ENCODE data around the gene SIRPG.
"Not testable (repeated sequence)": the region's sequence is repeated elsewhere in the genome, so short reads cannot be mapped to it uniquely, and the experiment has no call there.

SIRPG gene

DNA sequence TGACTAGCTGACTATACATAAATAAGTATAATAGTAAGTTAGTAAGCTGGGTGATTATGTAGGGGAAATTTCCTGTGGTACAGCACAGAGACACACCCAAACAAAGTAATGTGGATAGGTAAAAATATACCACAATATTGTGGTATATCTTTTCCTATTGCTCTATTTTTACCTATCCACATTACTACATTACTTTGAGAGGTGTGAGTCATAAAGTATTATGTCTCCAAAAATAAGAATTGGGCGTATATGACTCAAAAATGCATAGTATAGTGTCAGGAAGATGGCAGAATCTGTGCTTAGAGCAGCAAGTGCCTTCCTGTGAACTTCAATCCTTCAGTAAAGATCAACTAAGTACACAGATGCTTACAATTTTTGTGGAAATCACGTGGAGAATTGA is 2.7 kb upstream of the SIRPG start:
- Histone ChIP-seq H3K4me1 (ENCODE audit: control insufficient read depth in 2 of 2, insufficient read depth in 2 of 2, low read length in 2 of 2) (no peaks in the 10 kb centered on the region), H3K27ac (ENCODE audit: low read depth in 2 of 2, low read length in 2 of 2) (no peak overlapping the region), H3K4me3 (ENCODE audit: low read length in 2 of 2) (no peak overlapping the region), H3K36me3 (ENCODE audit: control insufficient read depth in 2 of 2, insufficient read depth in 2 of 2, low read length in 2 of 2) (no peaks in the 10 kb centered on the region), H3K9ac (ENCODE audit: low read depth in 1 of 2, low read length in 2 of 2) (no peak overlapping the region), H3K27me3 (ENCODE audit: control insufficient read depth in 2 of 2, insufficient read depth in 2 of 2, low read length in 2 of 2) (no peaks in the 10 kb centered on the region), H3K9me3 (ENCODE audit: control insufficient read depth in 2 of 2, low read length in 2 of 2) (no peaks in the 10 kb centered on the region)

DNA sequence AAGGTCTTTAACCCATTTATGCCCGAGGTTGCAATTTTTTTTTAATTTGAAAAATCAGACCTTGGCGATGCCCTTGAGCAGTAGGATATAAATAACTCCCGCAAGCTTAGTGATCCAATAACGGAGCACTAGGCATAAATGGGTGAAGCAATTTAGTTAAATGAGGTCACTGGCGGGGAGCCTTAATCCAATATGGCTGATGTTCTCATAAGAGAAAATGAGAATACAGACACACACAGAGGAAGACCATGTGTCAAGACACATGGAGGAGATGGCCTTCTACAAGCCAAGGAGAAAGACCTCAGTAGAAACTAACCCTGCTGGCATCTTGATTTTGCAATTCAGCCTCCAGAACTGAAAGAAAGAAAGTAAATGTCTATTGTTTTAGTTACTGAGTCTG is 735 bp downstream of the SIRPG start:
- H3K27ac ChIP-seq (ENCODE audit: low read depth in 2 of 2, low read length in 2 of 2), result no peak overlapping the region
- no peaks in the 10 kb centered on the region for H3K4me1 ChIP-seq (ENCODE audit: control insufficient read depth in 2 of 2, insufficient read depth in 2 of 2, low read length in 2 of 2)
- H3K27me3 ChIP-seq (ENCODE audit: control insufficient read depth in 2 of 2, insufficient read depth in 2 of 2, low read length in 2 of 2), result no peaks in the 10 kb centered on the region
- H3K9me3 ChIP-seq (ENCODE audit: control insufficient read depth in 2 of 2, low read length in 2 of 2), result no peaks in the 10 kb centered on the region
- peak overlapping the region in 1 of 2 donors; percentile 42 for H3K9ac ChIP-seq (ENCODE audit: low read depth in 1 of 2, low read length in 2 of 2)
- H3K36me3 ChIP-seq (ENCODE audit: control insufficient read depth in 2 of 2, insufficient read depth in 2 of 2, low read length in 2 of 2), result no peaks in the 10 kb centered on the region
- H3K4me3 ChIP-seq (ENCODE audit: low read length in 2 of 2), result no peak overlapping the region

DNA sequence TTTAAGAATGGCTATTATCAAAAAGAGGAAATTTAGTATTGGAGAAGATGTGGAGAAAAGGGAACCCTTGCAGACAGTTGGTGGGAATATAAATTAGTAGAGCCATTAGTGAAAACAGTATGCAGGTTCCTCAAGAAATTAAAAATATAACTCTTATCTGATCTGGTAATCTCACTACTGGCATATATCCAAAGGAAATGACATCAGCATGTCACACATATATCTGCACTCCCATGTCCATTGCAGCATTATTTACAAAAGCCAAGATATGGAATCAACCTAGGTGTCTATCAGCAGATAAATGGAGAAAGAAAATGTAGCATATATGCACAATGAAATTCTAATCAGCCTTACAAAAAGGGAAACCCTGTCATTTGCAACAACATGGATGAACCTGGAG is 2.6 kb downstream of the SIRPG start:
- H3K9ac ChIP-seq (ENCODE audit: low read depth in 1 of 2, low read length in 2 of 2), result no peak overlapping the region
- H3K4me3 ChIP-seq (ENCODE audit: low read length in 2 of 2), result no peak overlapping the region
- H3K4me1 ChIP-seq (ENCODE audit: control insufficient read depth in 2 of 2, insufficient read depth in 2 of 2, low read length in 2 of 2), result no peaks in the 10 kb centered on the region
- no peaks in the 10 kb centered on the region for H3K9me3 ChIP-seq (ENCODE audit: control insufficient read depth in 2 of 2, low read length in 2 of 2)
- no peak overlapping the region for H3K27ac ChIP-seq (ENCODE audit: low read depth in 2 of 2, low read length in 2 of 2)
- H3K27me3 ChIP-seq (ENCODE audit: control insufficient read depth in 2 of 2, insufficient read depth in 2 of 2, low read length in 2 of 2), result no peaks in the 10 kb centered on the region
- H3K36me3 ChIP-seq (ENCODE audit: control insufficient read depth in 2 of 2, insufficient read depth in 2 of 2, low read length in 2 of 2), result no peaks in the 10 kb centered on the region

DNA sequence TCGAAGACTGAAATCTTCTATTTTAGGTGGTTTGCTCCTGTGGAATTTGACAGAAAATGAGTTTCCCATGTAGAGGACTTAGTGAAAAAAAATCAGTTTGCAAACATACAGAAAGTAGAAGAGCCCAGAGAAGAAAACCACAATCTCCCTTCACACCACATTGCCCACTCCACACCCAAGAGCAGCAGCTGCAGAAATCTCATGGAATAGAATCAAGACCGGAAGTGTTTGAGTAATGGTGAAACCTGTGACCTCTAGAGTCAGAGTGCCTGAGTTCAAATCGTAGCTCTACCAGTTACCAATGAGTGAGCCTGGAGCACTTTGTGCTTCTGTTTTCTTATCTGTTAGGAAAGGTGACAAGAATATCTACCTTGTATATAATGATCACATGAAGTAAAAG is 4.6 kb downstream of the SIRPG start:
- H3K27me3 ChIP-seq (ENCODE audit: control insufficient read depth in 2 of 2, insufficient read depth in 2 of 2, low read length in 2 of 2), result no peaks in the 10 kb centered on the region
- no peaks in the 10 kb centered on the region for H3K36me3 ChIP-seq (ENCODE audit: control insufficient read depth in 2 of 2, insufficient read depth in 2 of 2, low read length in 2 of 2)
- H3K4me3 ChIP-seq (ENCODE audit: low read length in 2 of 2), result no peak overlapping the region
- no peak overlapping the region for H3K27ac ChIP-seq (ENCODE audit: low read depth in 2 of 2, low read length in 2 of 2)
- H3K9me3 ChIP-seq (ENCODE audit: control insufficient read depth in 2 of 2, low read length in 2 of 2), result no peaks in the 10 kb centered on the region
- no peak overlapping the region for H3K9ac ChIP-seq (ENCODE audit: low read depth in 1 of 2, low read length in 2 of 2)
- no peaks in the 10 kb centered on the region for H3K4me1 ChIP-seq (ENCODE audit: control insufficient read depth in 2 of 2, insufficient read depth in 2 of 2, low read length in 2 of 2)

DNA sequence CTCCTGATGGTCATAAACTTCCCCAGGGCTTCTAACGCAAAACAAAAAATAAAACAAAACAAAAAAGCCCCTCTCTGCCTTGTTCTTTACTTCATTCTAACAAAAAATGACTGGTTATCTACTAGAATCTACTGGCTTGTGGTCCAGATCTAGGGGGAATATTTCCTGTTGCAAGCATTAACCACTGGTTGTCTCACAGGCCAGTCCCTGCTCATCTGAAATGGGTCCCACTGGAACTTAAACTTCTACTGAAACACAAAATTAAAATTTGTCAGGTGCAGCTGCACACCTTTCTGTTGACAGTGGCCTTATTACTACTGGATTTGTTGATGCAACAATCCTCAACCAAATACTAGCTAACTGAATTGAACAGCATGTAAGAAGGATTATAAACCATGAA is 5.5 kb downstream of the SIRPG start:
- Histone ChIP-seq H3K4me3 (ENCODE audit: low read length in 2 of 2) (no peak overlapping the region), H3K36me3 (ENCODE audit: control insufficient read depth in 2 of 2, insufficient read depth in 2 of 2, low read length in 2 of 2) (no peaks in the 10 kb centered on the region), H3K27ac (ENCODE audit: low read depth in 2 of 2, low read length in 2 of 2) (no peak overlapping the region), H3K4me1 (ENCODE audit: control insufficient read depth in 2 of 2, insufficient read depth in 2 of 2, low read length in 2 of 2) (no peaks in the 10 kb centered on the region), H3K9me3 (ENCODE audit: control insufficient read depth in 2 of 2, low read length in 2 of 2) (no peaks in the 10 kb centered on the region), H3K9ac (ENCODE audit: low read depth in 1 of 2, low read length in 2 of 2) (no peak overlapping the region), H3K27me3 (ENCODE audit: control insufficient read depth in 2 of 2, insufficient read depth in 2 of 2, low read length in 2 of 2) (no peaks in the 10 kb centered on the region)

DNA sequence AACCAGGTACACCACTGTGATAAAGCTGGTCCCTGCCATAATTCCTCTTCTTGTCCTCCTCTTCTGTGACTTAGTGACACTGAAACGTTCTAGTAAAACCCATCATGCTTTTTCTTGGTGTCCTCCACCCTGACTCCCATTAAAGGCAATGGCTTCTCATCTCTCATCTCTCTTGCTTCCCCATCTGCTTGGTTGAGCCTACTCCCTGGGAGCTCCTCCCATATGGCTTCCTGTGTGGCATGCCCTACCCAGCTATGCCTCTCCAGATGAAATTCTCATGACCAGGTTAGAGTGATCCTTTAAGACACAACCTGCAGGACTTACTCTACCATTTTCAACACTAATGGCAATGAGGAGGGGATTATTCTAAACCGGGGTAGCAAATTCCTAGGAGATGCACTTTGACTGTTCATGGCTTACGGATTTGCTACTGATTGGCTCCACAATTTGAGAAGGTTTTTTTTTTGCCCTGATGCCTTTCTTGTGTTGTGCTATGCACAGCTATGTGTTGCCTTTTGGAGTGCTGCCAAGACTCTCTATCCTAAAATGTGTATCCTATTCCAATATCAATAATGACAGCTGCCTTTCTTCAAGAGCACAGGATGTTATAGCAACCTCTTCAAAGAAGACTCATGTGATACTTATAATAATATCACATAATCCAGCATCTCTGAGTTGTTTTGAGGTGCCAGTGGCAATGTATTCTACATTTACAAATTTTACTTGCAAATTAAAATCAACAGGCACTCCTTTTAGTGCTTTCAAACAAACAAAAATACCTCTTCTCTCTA is 6.1 kb downstream of the SIRPG start:
- Histone ChIP-seq H3K9me3 (ENCODE audit: control insufficient read depth in 2 of 2, low read length in 2 of 2) (no peaks in the 10 kb centered on the region), H3K27ac (ENCODE audit: low read depth in 2 of 2, low read length in 2 of 2) (no peak overlapping the region), H3K4me1 (ENCODE audit: control insufficient read depth in 2 of 2, insufficient read depth in 2 of 2, low read length in 2 of 2) (no peaks in the 10 kb centered on the region), H3K4me3 (ENCODE audit: low read length in 2 of 2) (no peak overlapping the region), H3K36me3 (ENCODE audit: control insufficient read depth in 2 of 2, insufficient read depth in 2 of 2, low read length in 2 of 2) (no peaks in the 10 kb centered on the region), H3K9ac (ENCODE audit: low read depth in 1 of 2, low read length in 2 of 2) (no peak overlapping the region), H3K27me3 (ENCODE audit: control insufficient read depth in 2 of 2, insufficient read depth in 2 of 2, low read length in 2 of 2) (no peaks in the 10 kb centered on the region)

DNA sequence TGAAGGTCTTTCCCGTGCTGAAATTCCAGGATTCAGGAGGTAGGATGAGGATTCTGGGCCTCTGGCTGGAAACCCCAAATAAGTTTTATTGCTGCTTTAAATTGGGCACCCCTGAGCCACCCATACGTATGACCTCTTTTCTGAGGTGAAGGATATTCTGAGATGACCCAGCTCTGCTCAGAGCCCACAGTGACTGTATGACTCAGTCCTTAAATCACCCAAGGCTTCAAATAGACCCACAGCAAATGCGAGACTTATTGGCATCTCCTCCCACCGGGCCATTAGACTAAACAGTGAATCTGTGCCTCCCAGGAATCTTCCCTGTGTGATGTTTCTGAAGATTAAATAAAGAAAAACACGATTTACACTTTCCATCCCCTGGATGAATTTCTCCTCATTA is 9.5 kb downstream of the SIRPG start:
- Histone ChIP-seq H3K4me3 (ENCODE audit: low read length in 2 of 2) (no peak overlapping the region), H3K4me1 (ENCODE audit: control insufficient read depth in 2 of 2, insufficient read depth in 2 of 2, low read length in 2 of 2) (no peaks in the 10 kb centered on the region), H3K27me3 (ENCODE audit: control insufficient read depth in 2 of 2, insufficient read depth in 2 of 2, low read length in 2 of 2) (peaks cover 0 to 5% of the 10 kb centered on the region in 2 donors), H3K36me3 (ENCODE audit: control insufficient read depth in 2 of 2, insufficient read depth in 2 of 2, low read length in 2 of 2) (no peaks in the 10 kb centered on the region), H3K27ac (ENCODE audit: low read depth in 2 of 2, low read length in 2 of 2) (no peak overlapping the region), H3K9me3 (ENCODE audit: control insufficient read depth in 2 of 2, low read length in 2 of 2) (no peaks in the 10 kb centered on the region), H3K9ac (ENCODE audit: low read depth in 1 of 2, low read length in 2 of 2) (no peak overlapping the region)

DNA sequence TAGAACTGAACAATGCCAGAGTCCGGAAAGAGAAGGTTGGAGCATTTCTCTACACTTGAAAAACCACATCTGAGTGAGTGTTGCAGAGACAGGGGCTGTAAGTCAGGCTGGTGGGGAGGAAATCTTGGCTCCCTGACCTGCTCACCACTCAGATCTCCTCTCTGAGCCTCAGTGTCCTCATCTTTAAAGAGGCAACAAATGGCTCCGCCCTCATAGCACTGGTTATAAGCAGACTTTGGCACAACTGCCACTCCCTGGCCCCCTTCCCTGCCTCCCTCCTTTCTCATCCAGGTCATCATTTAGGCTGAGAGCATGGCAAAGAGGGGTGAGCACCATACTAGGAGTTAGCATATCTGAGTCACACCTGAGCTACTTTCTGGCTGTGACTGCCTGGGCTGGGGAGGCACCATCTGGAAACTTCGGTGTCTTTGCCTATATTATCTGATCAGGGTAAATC is 10.6 kb downstream of the SIRPG start:
- Histone ChIP-seq H3K27ac (ENCODE audit: low read depth in 2 of 2, low read length in 2 of 2) (no peak overlapping the region), H3K27me3 (ENCODE audit: control insufficient read depth in 2 of 2, insufficient read depth in 2 of 2, low read length in 2 of 2) (peaks cover 0 to 5% of the 10 kb centered on the region in 2 donors), H3K4me1 (ENCODE audit: control insufficient read depth in 2 of 2, insufficient read depth in 2 of 2, low read length in 2 of 2) (no peaks in the 10 kb centered on the region), H3K9me3 (ENCODE audit: control insufficient read depth in 2 of 2, low read length in 2 of 2) (no peaks in the 10 kb centered on the region), H3K4me3 (ENCODE audit: low read length in 2 of 2) (no peak overlapping the region), H3K36me3 (ENCODE audit: control insufficient read depth in 2 of 2, insufficient read depth in 2 of 2, low read length in 2 of 2) (no peaks in the 10 kb centered on the region), H3K9ac (ENCODE audit: low read depth in 1 of 2, low read length in 2 of 2) (no peak overlapping the region)

DNA sequence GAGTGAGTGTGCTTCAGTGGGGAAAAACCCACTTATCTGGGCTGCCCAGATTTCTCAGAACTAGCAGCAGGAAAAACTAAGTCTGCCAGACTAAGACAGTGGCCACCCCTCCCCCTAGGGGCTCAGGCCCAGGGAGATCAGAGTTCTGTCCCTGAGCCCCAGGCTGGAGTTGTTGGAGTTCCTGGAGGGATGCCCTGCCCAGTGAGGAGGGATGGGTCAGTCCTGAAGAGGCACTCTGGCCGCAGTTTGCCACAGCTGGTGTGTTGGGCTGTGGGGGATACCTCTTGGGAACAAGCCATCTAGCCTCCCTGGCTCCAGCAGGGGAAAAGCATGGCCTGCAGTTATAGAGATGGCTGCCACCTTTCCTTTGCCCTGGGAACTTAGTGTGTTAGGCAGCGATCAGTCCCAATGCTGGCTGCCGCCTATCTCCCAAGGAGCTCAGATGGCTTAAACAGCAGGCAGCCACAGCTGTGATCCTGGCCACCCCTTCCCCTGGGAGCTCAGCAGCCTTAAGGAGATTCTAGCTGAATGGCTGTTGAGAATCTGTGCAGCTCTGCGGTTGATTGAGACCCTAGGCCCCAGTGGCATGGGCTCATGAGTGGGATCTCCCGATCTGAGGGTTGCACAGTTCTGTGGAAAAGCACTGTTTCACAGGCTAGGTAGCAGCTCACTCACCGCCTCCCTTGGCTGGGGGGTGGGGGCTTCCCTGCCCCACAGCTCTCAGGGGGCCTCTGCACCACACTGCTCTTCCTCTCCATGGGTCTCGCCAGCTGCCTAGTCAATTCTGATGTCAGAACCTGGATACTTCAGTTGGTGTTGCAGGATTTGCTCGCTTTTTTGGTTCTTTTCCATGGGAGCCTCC is 13.2 kb downstream of the SIRPG start:
- no peaks in the 10 kb centered on the region for H3K4me1 ChIP-seq (ENCODE audit: control insufficient read depth in 2 of 2, insufficient read depth in 2 of 2, low read length in 2 of 2)
- no peak overlapping the region for H3K9ac ChIP-seq (ENCODE audit: low read depth in 1 of 2, low read length in 2 of 2)
- H3K27ac ChIP-seq (ENCODE audit: low read depth in 2 of 2, low read length in 2 of 2), result no peak overlapping the region
- no peaks in the 10 kb centered on the region for H3K36me3 ChIP-seq (ENCODE audit: control insufficient read depth in 2 of 2, insufficient read depth in 2 of 2, low read length in 2 of 2)
- no peaks in the 10 kb centered on the region for H3K9me3 ChIP-seq (ENCODE audit: control insufficient read depth in 2 of 2, low read length in 2 of 2)
- peaks cover 0 to 5% of the 10 kb centered on the region in 2 donors for H3K27me3 ChIP-seq (ENCODE audit: control insufficient read depth in 2 of 2, insufficient read depth in 2 of 2, low read length in 2 of 2)
- H3K4me3 ChIP-seq (ENCODE audit: low read length in 2 of 2), result no peak overlapping the region

DNA sequence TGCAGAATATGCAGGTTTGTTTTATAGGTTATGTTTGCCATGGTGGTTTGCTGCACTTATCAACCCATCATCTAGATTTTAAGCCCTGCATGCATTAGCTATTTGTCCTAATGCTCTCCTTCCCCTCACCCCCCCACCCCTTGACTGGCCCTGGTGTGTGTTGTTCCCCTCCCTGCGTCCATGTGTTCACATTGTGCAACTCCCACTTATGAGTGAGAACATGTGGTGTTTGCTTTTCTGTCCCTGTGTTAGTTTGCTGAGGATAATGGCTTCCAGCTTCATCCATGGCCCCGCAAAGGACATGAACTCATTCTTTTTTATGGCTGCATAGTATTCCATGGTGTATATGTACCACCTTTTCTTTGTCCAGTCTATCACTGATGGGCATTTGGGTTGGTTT is 18.9 kb downstream of the SIRPG start:
- H3K27me3 ChIP-seq (ENCODE audit: control insufficient read depth in 2 of 2, insufficient read depth in 2 of 2, low read length in 2 of 2); H3K36me3 ChIP-seq (ENCODE audit: control insufficient read depth in 2 of 2, insufficient read depth in 2 of 2, low read length in 2 of 2); H3K4me1 ChIP-seq (ENCODE audit: control insufficient read depth in 2 of 2, insufficient read depth in 2 of 2, low read length in 2 of 2): not testable (repeated sequence)

More for the DNA sequence above, 18.9 kb downstream of the SIRPG start:
- not testable (repeated sequence) for H3K9me3 ChIP-seq (ENCODE audit: control insufficient read depth in 2 of 2, low read length in 2 of 2); H3K4me3 ChIP-seq (ENCODE audit: low read length in 2 of 2); H3K27ac ChIP-seq (ENCODE audit: low read depth in 2 of 2, low read length in 2 of 2); H3K9ac ChIP-seq (ENCODE audit: low read depth in 1 of 2, low read length in 2 of 2)

Measured in mucosa of rectum (tissue), 2 donors.